ENCODE results near the gene SLC66A2. TPM values are rescaled to one million over a fixed set of nuclear protein-coding genes. Genes with fewer than 3 reads are reported as not detected.

The SLC66A2 gene
- total and polyA plus RNA-seq, 10 of the 15 experiments (the other 5 are each of a cell fraction or from before 2014, with no cell fraction given) = 0.69 to 42.5 (median 14.8) TPM

DNA sequence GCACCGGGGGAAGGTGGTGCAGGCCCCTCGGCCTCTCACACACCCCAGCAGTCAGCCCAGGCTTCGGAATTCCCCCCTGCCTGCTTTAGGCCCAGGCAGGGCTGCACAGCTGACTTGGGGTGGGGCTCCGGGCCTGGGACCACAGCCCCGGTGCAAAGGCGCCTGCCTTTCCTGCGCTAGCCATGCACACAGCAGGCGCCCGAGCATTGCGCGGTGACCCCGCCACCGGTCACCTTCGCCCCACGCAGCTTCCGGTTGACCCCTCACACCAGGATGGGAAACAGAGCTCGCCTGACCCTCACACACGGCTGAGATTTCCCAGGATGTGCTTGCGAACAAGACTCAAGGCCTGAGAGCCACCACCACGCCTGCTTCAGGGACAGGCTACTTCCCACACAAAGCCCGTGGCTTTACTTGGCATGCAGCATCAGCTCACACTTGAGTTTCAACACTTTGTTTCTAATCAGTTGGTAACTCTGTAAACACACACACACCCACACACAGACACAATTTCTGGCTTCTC is 46.0 kb downstream of the SLC66A2 start:
- in situ Hi-C loops (cut with MboI) = no loop called here
- Histone ChIP-seq H3K27me3 (replicated peaks in 1 of 2; ENCODE audit: control insufficient read depth in 2 of 2, insufficient read depth in 2 of 2, low read length in 1 of 2) (no peaks in the 10 kb centered on the region), H3K4me2 (ENCODE audit: control insufficient read depth, insufficient read depth) (no peak overlapping the region), H3K27ac (ENCODE audit: control insufficient read depth, insufficient read depth) (no peak overlapping the region), H3K4me1 (ENCODE audit: control insufficient read depth, insufficient read depth, low read length) (peaks cover 3% of the 10 kb centered on the region; the same call in 1 of the 2 replicates), H3K36me3 (ENCODE audit: control insufficient read depth in 2 of 2, insufficient read depth in 2 of 2, low read length in 1 of 2) (peaks cover 0 to 8% of the 10 kb centered on the region in 2 experiments; a peak in 3 of 4 replicates), H4K20me1 (ENCODE audit: control insufficient read depth, insufficient read depth) (no peaks in the 10 kb centered on the region), H2AFZ (ENCODE audit: control insufficient read depth, low read depth, low read length) (no peak overlapping the region), H3K4me3 (no peak overlapping the region), H3K79me2 (ENCODE audit: control insufficient read depth, insufficient read depth, low read length) (no peaks in the 10 kb centered on the region), H3K9ac (ENCODE audit: control insufficient read depth, insufficient read depth, low read length) (no peak overlapping the region), H3K9me3 (replicated peaks; ENCODE audit: control insufficient read depth, insufficient read depth, low read length) (no peaks in the 10 kb centered on the region; the same call in 2 of the 3 replicates)
- 95% methylated on average over 21 of the region's 21 CpGs for WGBS (ENCODE audit: insufficient coverage, insufficient replicate concordance, low lambda C conversion rate, missing lambda C conversion rate)
- DNase-seq (ENCODE audit: low read depth, low spot score) (no peak), FAIRE-seq (no peak), ATAC-seq (no peak)
- SMC1A ChIA-PET (ENCODE audit: uncharacterized antibody, unreplicated experiment) = interaction anchor here (0.8 to 1.6 kb wide), 4 partner anchors 40 to 65 kb away, joined by 3 to 4 read pairs (median 3); no protein-coding TSS in a partner anchor
- CTCF ChIA-PET = interaction anchor here (1.4 kb wide), 1 partner anchor 58 kb away, joined by 3 read pairs; no protein-coding TSS in a partner anchor
- intact Hi-C loops (cut with micrococcal nuclease; ENCODE audit: unreplicated experiment) = no loop called here
- RAD21 ChIA-PET (ENCODE audit: unreplicated experiment) = interaction anchor here (0.9 kb wide), 1 partner anchor 15 kb away, joined by 4 read pairs; no protein-coding TSS in a partner anchor
- POLR2A ChIA-PET = no interaction called here
- no TSS peak for BruUV-seq (replicated peaks)
- TF ChIP-seq, protein P1, sequence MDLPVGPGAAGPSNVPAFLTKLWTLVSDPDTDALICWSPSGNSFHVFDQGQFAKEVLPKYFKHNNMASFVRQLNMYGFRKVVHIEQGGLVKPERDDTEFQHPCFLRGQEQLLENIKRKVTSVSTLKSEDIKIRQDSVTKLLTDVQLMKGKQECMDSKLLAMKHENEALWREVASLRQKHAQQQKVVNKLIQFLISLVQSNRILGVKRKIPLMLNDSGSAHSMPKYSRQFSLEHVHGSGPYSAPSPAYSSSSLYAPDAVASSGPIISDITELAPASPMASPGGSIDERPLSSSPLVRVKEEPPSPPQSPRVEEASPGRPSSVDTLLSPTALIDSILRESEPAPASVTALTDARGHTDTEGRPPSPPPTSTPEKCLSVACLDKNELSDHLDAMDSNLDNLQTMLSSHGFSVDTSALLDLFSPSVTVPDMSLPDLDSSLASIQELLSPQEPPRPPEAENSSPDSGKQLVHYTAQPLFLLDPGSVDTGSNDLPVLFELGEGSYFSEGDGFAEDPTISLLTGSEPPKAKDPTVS (IDR thresholded peaks at IDR 0.05; ENCODE audit: low read depth, low read length) = no peak
- TF ChIP-seq PAX5 (IDR thresholded peaks at IDR 0.05; ENCODE audit: borderline replicate concordance, low read depth, low read length) (no peak), RELA (IDR thresholded peaks at IDR 0.05; ENCODE audit: borderline replicate concordance, partially characterized antibody) (no peak), NFIC (IDR thresholded peaks at IDR 0.05; ENCODE audit: low read depth, low read length) (no peak), BRCA1 (IDR thresholded peaks at IDR 0.05; ENCODE audit: low read depth, low read length) (no peak), ZNF217 (IDR thresholded peaks at IDR 0.05) (no peak), ZNF24 (IDR thresholded peaks at IDR 0.05) (no peak), TAF1 (IDR thresholded peaks at IDR 0.05; ENCODE audit: borderline replicate concordance, low read depth, low read length) (no peak), SIN3A (IDR thresholded peaks at IDR 0.05; ENCODE audit: low read depth, low read length) (no peak), SMC3 (IDR thresholded peaks at IDR 0.05; ENCODE audit: borderline replicate concordance, low read length) (no peak)
- TF ChIP-seq, protein P2, sequence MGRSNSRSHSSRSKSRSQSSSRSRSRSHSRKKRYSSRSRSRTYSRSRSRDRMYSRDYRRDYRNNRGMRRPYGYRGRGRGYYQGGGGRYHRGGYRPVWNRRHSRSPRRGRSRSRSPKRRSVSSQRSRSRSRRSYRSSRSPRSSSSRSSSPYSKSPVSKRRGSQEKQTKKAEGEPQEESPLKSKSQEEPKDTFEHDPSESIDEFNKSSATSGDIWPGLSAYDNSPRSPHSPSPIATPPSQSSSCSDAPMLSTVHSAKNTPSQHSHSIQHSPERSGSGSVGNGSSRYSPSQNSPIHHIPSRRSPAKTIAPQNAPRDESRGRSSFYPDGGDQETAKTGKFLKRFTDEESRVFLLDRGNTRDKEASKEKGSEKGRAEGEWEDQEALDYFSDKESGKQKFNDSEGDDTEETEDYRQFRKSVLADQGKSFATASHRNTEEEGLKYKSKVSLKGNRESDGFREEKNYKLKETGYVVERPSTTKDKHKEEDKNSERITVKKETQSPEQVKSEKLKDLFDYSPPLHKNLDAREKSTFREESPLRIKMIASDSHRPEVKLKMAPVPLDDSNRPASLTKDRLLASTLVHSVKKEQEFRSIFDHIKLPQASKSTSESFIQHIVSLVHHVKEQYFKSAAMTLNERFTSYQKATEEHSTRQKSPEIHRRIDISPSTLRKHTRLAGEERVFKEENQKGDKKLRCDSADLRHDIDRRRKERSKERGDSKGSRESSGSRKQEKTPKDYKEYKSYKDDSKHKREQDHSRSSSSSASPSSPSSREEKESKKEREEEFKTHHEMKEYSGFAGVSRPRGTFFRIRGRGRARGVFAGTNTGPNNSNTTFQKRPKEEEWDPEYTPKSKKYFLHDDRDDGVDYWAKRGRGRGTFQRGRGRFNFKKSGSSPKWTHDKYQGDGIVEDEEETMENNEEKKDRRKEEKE (IDR thresholded peaks at IDR 0.05) = no peak
- TF ChIP-seq, protein P3, sequence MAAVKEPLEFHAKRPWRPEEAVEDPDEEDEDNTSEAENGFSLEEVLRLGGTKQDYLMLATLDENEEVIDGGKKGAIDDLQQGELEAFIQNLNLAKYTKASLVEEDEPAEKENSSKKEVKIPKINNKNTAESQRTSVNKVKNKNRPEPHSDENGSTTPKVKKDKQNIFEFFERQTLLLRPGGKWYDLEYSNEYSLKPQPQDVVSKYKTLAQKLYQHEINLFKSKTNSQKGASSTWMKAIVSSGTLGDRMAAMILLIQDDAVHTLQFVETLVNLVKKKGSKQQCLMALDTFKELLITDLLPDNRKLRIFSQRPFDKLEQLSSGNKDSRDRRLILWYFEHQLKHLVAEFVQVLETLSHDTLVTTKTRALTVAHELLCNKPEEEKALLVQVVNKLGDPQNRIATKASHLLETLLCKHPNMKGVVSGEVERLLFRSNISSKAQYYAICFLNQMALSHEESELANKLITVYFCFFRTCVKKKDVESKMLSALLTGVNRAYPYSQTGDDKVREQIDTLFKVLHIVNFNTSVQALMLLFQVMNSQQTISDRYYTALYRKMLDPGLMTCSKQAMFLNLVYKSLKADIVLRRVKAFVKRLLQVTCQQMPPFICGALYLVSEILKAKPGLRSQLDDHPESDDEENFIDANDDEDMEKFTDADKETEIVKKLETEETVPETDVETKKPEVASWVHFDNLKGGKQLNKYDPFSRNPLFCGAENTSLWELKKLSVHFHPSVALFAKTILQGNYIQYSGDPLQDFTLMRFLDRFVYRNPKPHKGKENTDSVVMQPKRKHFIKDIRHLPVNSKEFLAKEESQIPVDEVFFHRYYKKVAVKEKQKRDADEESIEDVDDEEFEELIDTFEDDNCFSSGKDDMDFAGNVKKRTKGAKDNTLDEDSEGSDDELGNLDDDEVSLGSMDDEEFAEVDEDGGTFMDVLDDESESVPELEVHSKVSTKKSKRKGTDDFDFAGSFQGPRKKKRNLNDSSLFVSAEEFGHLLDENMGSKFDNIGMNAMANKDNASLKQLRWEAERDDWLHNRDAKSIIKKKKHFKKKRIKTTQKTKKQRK (IDR thresholded peaks at IDR 0.05; ENCODE audit: low read depth, low read length) = no peak

Measured in GM12878 (cell line).